GM18907 (cell line): Measurements from ENCODE around the gene NBPF20.
"Not testable (repeated sequence)": the region's sequence is repeated elsewhere in the genome, so short reads cannot be mapped to it uniquely, and the experiment has no call there.

Experiments used
- ATAC-seq: cut with Tn5 transposase; IDR thresholded peaks from one replicate; pipeline ENCODE4 v1.9.1; 2021; ENCODE audit warnings: mild to moderate bottlenecking, moderate library complexity; ENCODE audit not compliant: unreplicated experiment

The NBPF20 gene

GRCh38 chr1:145425436-145426029 is at the start of gene NBPF20:
NBPF20 (minus strand) TSS chr1:145425603; CDS start chr1:145405272, 20,331 bp downstream.
- ATAC-seq, result peak; percentile 98

GRCh38 chr1:145474837-145475368 is 49.5 kb upstream of the NBPF20 start:
- not testable (repeated sequence) for ATAC-seq

- not testable (repeated sequence) for ATAC-seq
Measured at GRCh38 chr1:145472731-145473130, 47.3 kb upstream of the NBPF20 start.

GRCh38 chr1:145471365-145471764 is 46.0 kb upstream of the NBPF20 start:
- ATAC-seq, result not testable (repeated sequence)

GRCh38 chr1:145465405-145466144 is 40.2 kb upstream of the NBPF20 start:
- ATAC-seq, result peak; percentile 82

GRCh38 chr1:145464708-145465336 is 39.4 kb upstream of the NBPF20 start:
- ATAC-seq, result peak; percentile 19

- not testable (repeated sequence) for ATAC-seq
Measured at GRCh38 chr1:145464017-145464416, 38.6 kb upstream of the NBPF20 start.

- ATAC-seq, result not testable (repeated sequence)
Measured at GRCh38 chr1:145460684-145461083, 35.3 kb upstream of the NBPF20 start.

- not testable (repeated sequence) for ATAC-seq
Measured at GRCh38 chr1:145460048-145460447, 34.6 kb upstream of the NBPF20 start.

GRCh38 chr1:145459591-145459990 is 34.2 kb upstream of the NBPF20 start:
- ATAC-seq, result not testable (repeated sequence)

- not testable (repeated sequence) for ATAC-seq
Measured at GRCh38 chr1:145459063-145459462, 33.7 kb upstream of the NBPF20 start.

GRCh38 chr1:145454824-145455177 is 29.4 kb upstream of the NBPF20 start:
- not testable (repeated sequence) for ATAC-seq

- not testable (repeated sequence) for ATAC-seq
Measured at GRCh38 chr1:145453873-145454823, 28.7 kb upstream of the NBPF20 start.

- ATAC-seq, result not testable (repeated sequence)
Measured at GRCh38 chr1:145452506-145452905, 27.1 kb upstream of the NBPF20 start.

GRCh38 chr1:145451914-145452313 is 26.5 kb upstream of the NBPF20 start:
- ATAC-seq, result not testable (repeated sequence)

GRCh38 chr1:145445219-145445618 is 19.8 kb upstream of the NBPF20 start:
- ATAC-seq, result not testable (repeated sequence)

- ATAC-seq, result not testable (repeated sequence)
Measured at GRCh38 chr1:145442340-145442739, 16.9 kb upstream of the NBPF20 start.

GRCh38 chr1:145431363-145432256 is 6.2 kb upstream of the NBPF20 start:
- ATAC-seq, result not testable (repeated sequence)

GRCh38 chr1:145430830-145431229 is 5.4 kb upstream of the NBPF20 start:
- not testable (repeated sequence) for ATAC-seq
